Chondrocyte (in vitro differentiated cells): ENCODE measurements around the gene AOX1. TPM values are rescaled to one million over a fixed set of nuclear protein-coding genes. Genes with fewer than 3 reads are reported as not detected.

Experiments
- DNase-seq: peaks from one replicate; pipeline ENCODE4 v3.0.0; 2021; ENCODE audit warnings: mixed read lengths, low spot score
- H3K27ac Mint-ChIP-seq: one replicate; pipeline ENCODE4 v1.8.0; 2021; ENCODE audit warnings: mild to moderate bottlenecking, moderate library complexity, mixed read lengths; ENCODE audit not compliant: unreplicated experiment
- H3K27me3 Mint-ChIP-seq: 2 replicates; pipeline ENCODE4 v1.8.0; 2021; ENCODE audit warnings: low read depth, mixed read lengths
- H3K36me3 Mint-ChIP-seq: 2 replicates; pipeline ENCODE4 v1.8.0; 2021; ENCODE audit warnings: low read depth, mixed read lengths
- H3K4me1 Mint-ChIP-seq: 2 replicates; pipeline ENCODE4 v1.8.0; 2021; ENCODE audit warnings: low read depth, mild to moderate bottlenecking, mixed read lengths
- H3K4me3 Mint-ChIP-seq: one replicate; pipeline ENCODE4 v1.8.0; 2021; ENCODE audit warnings: mild to moderate bottlenecking, moderate library complexity, mixed read lengths; ENCODE audit not compliant: unreplicated experiment
- H3K9me3 Mint-ChIP-seq: 2 replicates; pipeline ENCODE4 v1.8.0; 2021; ENCODE audit warnings: low read depth, mixed read lengths
- CTCF ChIP-seq: fragments of 200-600 bp; sonication (generic); IDR thresholded peaks from 2 replicates; pipeline ENCODE4 v1.5.0; 2021; ENCODE audit warnings: antibody characterized with exemption, mild to moderate bottlenecking, moderate library complexity
- total RNA-seq: library from RNA; stranded (reverse); gene quantifications from 3 replicates; pipeline ENCODE4 v1.2.1, GENCODE V29; 2021

AOX1 gene
- total RNA-seq, 1 donor from 2014 or later: 1.7 TPM

- H3K9me3 Mint-ChIP-seq: peaks cover 13% of the 10 kb centered on the region
- H3K4me1 Mint-ChIP-seq: peaks cover 14% of the 10 kb centered on the region
- no peak for DNase-seq
- peaks cover 24% of the 10 kb centered on the region for H3K27me3 Mint-ChIP-seq
- H3K36me3 Mint-ChIP-seq: peaks cover 3% of the 10 kb centered on the region
- H3K27ac Mint-ChIP-seq: no peak overlapping the region
- no peak overlapping the region for H3K4me3 Mint-ChIP-seq
- TF ChIP-seq CTCF: no peak
Observed at GRCh38 chr2:200716386-200716785, 130.6 kb downstream of the AOX1 start.

Other genes starting within 250 kb of the AOX1 start
- 17.3 to 18.9 TPM (median 17.6 TPM) in 3 replicates for gene KCTD18, start 75.9 kb upstream of the AOX1 start, total RNA-seq
- 4.9 to 6.6 TPM (median 5.7 TPM) in 3 replicates for gene SGO2, start 59.8 kb upstream of the AOX1 start, total RNA-seq
- gene BZW1, start 225.9 kb downstream of the AOX1 start, total RNA-seq: 191 to 201 TPM (median 194 TPM) in 3 replicates